Panc1 (cell line): ENCODE data around the gene GALNT9. TPM values are rescaled to one million over a fixed set of nuclear protein-coding genes. Genes with fewer than 3 reads are reported as not detected.
A peak's percentile ranks its signal among the peaks of the same experiment; 100 is the strongest.

Experiments used
- ATAC-seq: fragments of 200-7000 bp; cut with Tn5 transposase; 2 replicates; pipeline ENCODE4 v1.9.1; 2020; ENCODE audit warnings: mild to moderate bottlenecking, moderate library complexity
- BruUV-seq: library from RNA; stranded (reverse); fragments of 400-500 nt; replicated peaks from 2 replicates; lab custom pipeline; 2021; lab: Mats Ljungman, UMichigan
- CTCF ChIA-PET: fragments of 300-600 bp; sonication (Branson Sonifier 250); formaldehyde crosslinking; loops from one replicate; lab custom pipeline; 2022; ENCODE audit warnings: antibody characterized with exemption; lab: Charles Lee
- POLR2A ChIA-PET: fragments of 300-600 bp; sonication (Branson Sonifier 250); formaldehyde crosslinking; loops from one replicate; lab custom pipeline; 2022; ENCODE audit warnings: antibody characterized with exemption; lab: Charles Lee
- DNase-seq: peaks from one replicate; pipeline ENCODE4 v3.0.0-alpha.2; 2010; ENCODE audit warnings: low read depth, low spot score
- H3K27ac ChIP-seq: 2 replicates; pipeline ENCODE4 v1.5.1; 2011; ENCODE audit warnings: mild to moderate bottlenecking, low read length, inconsistent platforms
- H3K27me3 ChIP-seq: fragments of 200-500 bp; sonication (Bioruptor generic); 2 replicates; pipeline ENCODE4 v1.6.0; 2014; ENCODE audit warnings: low read length, inconsistent platforms; ENCODE audit not compliant: control insufficient read depth, insufficient read depth
- H3K36me3 ChIP-seq: fragments of 200-500 bp; sonication (Bioruptor generic); 2 replicates; pipeline ENCODE4 v1.5.1; 2014; ENCODE audit warnings: inconsistent platforms, mild to moderate bottlenecking, low read length, moderate library complexity; ENCODE audit not compliant: control insufficient read depth, insufficient read depth
- H3K4me1 ChIP-seq: 2 replicates; pipeline ENCODE4 v1.5.1; 2011; ENCODE audit warnings: inconsistent platforms, mild to moderate bottlenecking, low read length, moderate library complexity; ENCODE audit not compliant: control insufficient read depth, insufficient read depth
- H3K4me3 ChIP-seq, 2 experiments: 2 replicates each; pipeline ENCODE4 v1.5.1; 2011 to 2012; ENCODE audit warnings: low read depth in 2 of 2, low read length in 2 of 2, mild to moderate bottlenecking in 2 of 2, inconsistent platforms in 1 of 2, moderate library complexity in 1 of 2
- H3K9me3 ChIP-seq: fragments of 200-500 bp; sonication (Bioruptor generic); 2 replicates; pipeline ENCODE4 v1.5.1; 2014; ENCODE audit warnings: low read depth, mild to moderate bottlenecking, inconsistent platforms, low read length, moderate library complexity; ENCODE audit not compliant: control insufficient read depth, insufficient read depth
- POLR2AphosphoS5 ChIP-seq: IDR thresholded peaks from 2 replicates; pipeline ENCODE4 v1.6.1; 2012; ENCODE audit warnings: mild to moderate bottlenecking, low read depth, low read length, moderate library complexity
- SIN3A ChIP-seq: IDR thresholded peaks from 2 replicates; pipeline ENCODE4 v1.6.1; 2012; ENCODE audit warnings: low read depth, mild to moderate bottlenecking, low read length, moderate library complexity, borderline replicate concordance; ENCODE audit not compliant: insufficient read depth
- TCF7L2 ChIP-seq: IDR thresholded peaks from 2 replicates; pipeline ENCODE4 v1.6.1; 2011; ENCODE audit warnings: mild to moderate bottlenecking, low read depth, low read length, inconsistent platforms
- in situ Hi-C: cut with HindIII; loops from 2 replicates; pipeline ENCODE4 v1.10.0; 2016; ENCODE audit warnings: low sequenced_read_pairs, low pct_unique_long_range_greater_than_20kb
- intact Hi-C: fragments of 100-400 bp; cut with micrococcal nuclease; formaldehyde crosslinking; loops from one replicate; pipeline ENCODE4 v1.10.0; 2022; ENCODE audit not compliant: unreplicated experiment
- total RNA-seq: library from RNA; stranded (reverse); gene quantifications from one replicate; pipeline ENCODE4 v1.2.1, GENCODE V29; 2021; ENCODE audit not compliant: unreplicated experiment
- TF ChIP-seq, protein P1 (sequence below): fragments of 450-650 bp; IDR thresholded peaks from 2 replicates; pipeline ENCODE4 v1.5.1; 2017; ENCODE audit warnings: mild to moderate bottlenecking
- TF ChIP-seq, protein P2 (sequence below), 2 experiments: IDR thresholded peaks; 2 replicates each; pipeline ENCODE4 v1.6.1; 2011 to 2012; ENCODE audit warnings: low read depth in 2 of 2, control low read depth in 1 of 2, low read length in 1 of 2, mild to moderate bottlenecking in 1 of 2, moderate library complexity in 1 of 2; ENCODE audit not compliant: insufficient read depth in 1 of 2

The GALNT9 gene
- total RNA-seq, 1 experiment from 2014 or later: 0.33 TPM

DNA sequence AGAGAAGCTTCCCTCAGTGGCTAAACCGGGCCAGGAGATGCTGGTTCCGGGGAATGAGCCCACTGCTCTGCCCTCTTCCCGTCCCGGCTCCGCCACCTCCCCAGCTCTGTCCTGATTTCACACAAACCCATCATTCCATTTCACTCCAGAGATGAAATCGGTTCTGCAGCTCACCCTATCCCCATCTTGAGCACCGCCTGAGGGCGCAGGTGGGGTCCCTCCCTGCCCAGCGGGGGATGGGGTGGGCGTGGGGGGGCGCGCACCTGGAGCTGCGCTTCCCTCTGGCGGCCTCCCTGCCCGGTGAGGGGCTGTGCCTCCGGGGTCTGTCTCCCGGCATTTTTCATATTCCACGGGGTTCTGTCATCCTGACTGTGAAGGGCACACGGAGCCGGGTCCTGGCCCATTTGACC, 140.5 kb downstream of the GALNT9 start:
- H3K4me1 ChIP-seq: peaks cover 6% of the 10 kb centered on the region
- H3K27ac ChIP-seq: 0 out of 2 replicates have a peak overlapping the region, but pooled peaks have one; percentile 65
- H3K27me3 ChIP-seq: peaks cover 4% of the 10 kb centered on the region; the same call in 1 of the 2 replicates
- ATAC-seq: no peak
- H3K36me3 ChIP-seq: no peaks in the 10 kb centered on the region
- ChIA-PET POLR2A (interaction anchor here (0.6 kb wide), 1 partner anchor 28 kb away, joined by 4 read pairs; no protein-coding TSS in a partner anchor), CTCF (no interaction called here)
- no TSS peak for BruUV-seq
- TF ChIP-seq, protein P1, sequence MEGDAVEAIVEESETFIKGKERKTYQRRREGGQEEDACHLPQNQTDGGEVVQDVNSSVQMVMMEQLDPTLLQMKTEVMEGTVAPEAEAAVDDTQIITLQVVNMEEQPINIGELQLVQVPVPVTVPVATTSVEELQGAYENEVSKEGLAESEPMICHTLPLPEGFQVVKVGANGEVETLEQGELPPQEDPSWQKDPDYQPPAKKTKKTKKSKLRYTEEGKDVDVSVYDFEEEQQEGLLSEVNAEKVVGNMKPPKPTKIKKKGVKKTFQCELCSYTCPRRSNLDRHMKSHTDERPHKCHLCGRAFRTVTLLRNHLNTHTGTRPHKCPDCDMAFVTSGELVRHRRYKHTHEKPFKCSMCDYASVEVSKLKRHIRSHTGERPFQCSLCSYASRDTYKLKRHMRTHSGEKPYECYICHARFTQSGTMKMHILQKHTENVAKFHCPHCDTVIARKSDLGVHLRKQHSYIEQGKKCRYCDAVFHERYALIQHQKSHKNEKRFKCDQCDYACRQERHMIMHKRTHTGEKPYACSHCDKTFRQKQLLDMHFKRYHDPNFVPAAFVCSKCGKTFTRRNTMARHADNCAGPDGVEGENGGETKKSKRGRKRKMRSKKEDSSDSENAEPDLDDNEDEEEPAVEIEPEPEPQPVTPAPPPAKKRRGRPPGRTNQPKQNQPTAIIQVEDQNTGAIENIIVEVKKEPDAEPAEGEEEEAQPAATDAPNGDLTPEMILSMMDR: no peak; the same call in 1 of the 2 replicates
- TF ChIP-seq SIN3A (no peak), POLR2AphosphoS5 (no peak), TCF7L2 (no peak)
- TF ChIP-seq, protein P2, sequence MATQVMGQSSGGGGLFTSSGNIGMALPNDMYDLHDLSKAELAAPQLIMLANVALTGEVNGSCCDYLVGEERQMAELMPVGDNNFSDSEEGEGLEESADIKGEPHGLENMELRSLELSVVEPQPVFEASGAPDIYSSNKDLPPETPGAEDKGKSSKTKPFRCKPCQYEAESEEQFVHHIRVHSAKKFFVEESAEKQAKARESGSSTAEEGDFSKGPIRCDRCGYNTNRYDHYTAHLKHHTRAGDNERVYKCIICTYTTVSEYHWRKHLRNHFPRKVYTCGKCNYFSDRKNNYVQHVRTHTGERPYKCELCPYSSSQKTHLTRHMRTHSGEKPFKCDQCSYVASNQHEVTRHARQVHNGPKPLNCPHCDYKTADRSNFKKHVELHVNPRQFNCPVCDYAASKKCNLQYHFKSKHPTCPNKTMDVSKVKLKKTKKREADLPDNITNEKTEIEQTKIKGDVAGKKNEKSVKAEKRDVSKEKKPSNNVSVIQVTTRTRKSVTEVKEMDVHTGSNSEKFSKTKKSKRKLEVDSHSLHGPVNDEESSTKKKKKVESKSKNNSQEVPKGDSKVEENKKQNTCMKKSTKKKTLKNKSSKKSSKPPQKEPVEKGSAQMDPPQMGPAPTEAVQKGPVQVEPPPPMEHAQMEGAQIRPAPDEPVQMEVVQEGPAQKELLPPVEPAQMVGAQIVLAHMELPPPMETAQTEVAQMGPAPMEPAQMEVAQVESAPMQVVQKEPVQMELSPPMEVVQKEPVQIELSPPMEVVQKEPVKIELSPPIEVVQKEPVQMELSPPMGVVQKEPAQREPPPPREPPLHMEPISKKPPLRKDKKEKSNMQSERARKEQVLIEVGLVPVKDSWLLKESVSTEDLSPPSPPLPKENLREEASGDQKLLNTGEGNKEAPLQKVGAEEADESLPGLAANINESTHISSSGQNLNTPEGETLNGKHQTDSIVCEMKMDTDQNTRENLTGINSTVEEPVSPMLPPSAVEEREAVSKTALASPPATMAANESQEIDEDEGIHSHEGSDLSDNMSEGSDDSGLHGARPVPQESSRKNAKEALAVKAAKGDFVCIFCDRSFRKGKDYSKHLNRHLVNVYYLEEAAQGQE (IDR thresholded peaks at IDR 0.05; ENCODE audit: insufficient read depth in 1 of 2, low read depth in 2 of 2, low read length in 1 of 2): no peak
- peak overlapping the region; percentile 58 to 74 for H3K4me3 ChIP-seq
- 0 out of 2 replicates have a peak, but pooled peaks cover 3% of the 10 kb centered on the region for H3K9me3 ChIP-seq
- in situ Hi-C loops (no loop called here), intact Hi-C loops (no loop called here)
- no peak for DNase-seq

DNA sequence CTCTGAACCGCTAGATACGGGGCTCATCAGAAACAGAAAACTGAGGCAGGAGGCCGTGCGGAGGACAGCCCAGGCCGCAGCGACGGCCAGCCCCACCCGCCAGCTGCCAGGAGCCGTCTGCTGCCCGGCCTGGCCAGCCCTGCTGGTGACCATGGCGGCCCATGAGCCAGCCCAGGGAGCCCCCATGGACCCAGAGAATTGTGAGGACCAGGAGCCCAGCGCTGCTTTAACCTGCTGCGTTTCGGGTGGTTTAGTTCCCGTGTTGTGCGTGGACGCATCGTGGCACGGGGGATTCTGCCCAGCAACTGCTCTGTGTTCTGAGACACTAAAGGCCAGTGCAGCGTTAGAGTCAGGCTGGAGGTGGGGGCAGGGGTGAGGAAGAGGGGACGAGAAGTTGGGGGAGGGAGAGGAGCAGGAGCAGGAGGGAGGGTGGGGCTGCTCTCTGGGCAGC, 140.9 kb downstream of the GALNT9 start:
- no peaks in the 10 kb centered on the region for H3K9me3 ChIP-seq
- peaks cover 6% of the 10 kb centered on the region for H3K4me1 ChIP-seq
- POLR2A ChIA-PET: no interaction called here
- in situ Hi-C loops: no loop called here
- ATAC-seq: no peak
- TF ChIP-seq SIN3A (no peak), TCF7L2 (no peak), POLR2AphosphoS5 (no peak)
- TF ChIP-seq, protein P1: no peak
- TF ChIP-seq, protein P2 (IDR thresholded peaks at IDR 0.05; ENCODE audit: insufficient read depth in 1 of 2, low read depth in 2 of 2, low read length in 1 of 2): no peak
- BruUV-seq: no TSS peak
- no peaks in the 10 kb centered on the region for H3K36me3 ChIP-seq
- H3K27me3 ChIP-seq: peaks cover 7% of the 10 kb centered on the region
- no peak overlapping the region for H3K27ac ChIP-seq
- no peak overlapping the region for H3K4me3 ChIP-seq
- CTCF ChIA-PET: no interaction called here
- intact Hi-C loops: no loop called here
- DNase-seq: no peak
